Measurements from ENCODE around the gene CDK19. TPM values are rescaled to one million over a fixed set of nuclear protein-coding genes. Genes with fewer than 3 reads are reported as not detected.

CDK19 gene
- total RNA-seq, 1 donor from 2014 or later, result 9.1 TPM

GRCh38 chr6:110595112-110595511 is 220.2 kb downstream of the CDK19 start:
- intact Hi-C loops (cut with micrococcal nuclease), result no loop called here
- TF ChIP-seq CTCF (IDR thresholded peaks at IDR 0.05; ENCODE audit: borderline replicate concordance), result no peak
- Histone ChIP-seq H3K4me1 (peaks cover 5% of the 10 kb centered on the region), H3K27me3 (ENCODE audit: low read depth) (no peaks in the 10 kb centered on the region), H3K36me3 (no peaks in the 10 kb centered on the region), H3K27ac (replicated peaks) (no peak overlapping the region), H3K4me3 (no peak overlapping the region), H3K9me3 (replicated peaks) (no peaks in the 10 kb centered on the region)
- no peak for DNase-seq

GRCh38 chr6:110593637-110594036 is 221.6 kb downstream of the CDK19 start:
- no peak for TF ChIP-seq CTCF (IDR thresholded peaks at IDR 0.05; ENCODE audit: borderline replicate concordance)
- H3K4me3 ChIP-seq, result no peak overlapping the region
- H3K36me3 ChIP-seq, result no peaks in the 10 kb centered on the region
- no peak for DNase-seq
- intact Hi-C loops (cut with micrococcal nuclease), result no loop called here
- H3K27me3 ChIP-seq (ENCODE audit: low read depth), result no peaks in the 10 kb centered on the region
- H3K4me1 ChIP-seq, result peaks cover 5% of the 10 kb centered on the region
- H3K27ac ChIP-seq (replicated peaks), result no peak overlapping the region
- H3K9me3 ChIP-seq (replicated peaks), result no peaks in the 10 kb centered on the region

- Histone ChIP-seq H3K27ac (replicated peaks) (no peak overlapping the region), H3K27me3 (ENCODE audit: low read depth) (no peaks in the 10 kb centered on the region), H3K4me3 (no peak overlapping the region), H3K9me3 (replicated peaks) (no peaks in the 10 kb centered on the region), H3K36me3 (no peaks in the 10 kb centered on the region), H3K4me1 (peaks cover 5% of the 10 kb centered on the region)
- no peak for TF ChIP-seq CTCF (IDR thresholded peaks at IDR 0.05; ENCODE audit: borderline replicate concordance)
- DNase-seq, result no peak
- intact Hi-C loops (cut with micrococcal nuclease), result no loop called here
Measured at GRCh38 chr6:110592765-110593164, 222.5 kb downstream of the CDK19 start.

GRCh38 chr6:110590821-110591351 is 224.4 kb downstream of the CDK19 start:
- no peaks in the 10 kb centered on the region for H3K9me3 ChIP-seq (replicated peaks)
- H3K4me3 ChIP-seq, result no peak overlapping the region
- no peak for DNase-seq
- H3K36me3 ChIP-seq, result no peaks in the 10 kb centered on the region
- intact Hi-C loops (cut with micrococcal nuclease), result no loop called here
- TF ChIP-seq CTCF (IDR thresholded peaks at IDR 0.05; ENCODE audit: borderline replicate concordance), result no peak
- H3K27ac ChIP-seq (replicated peaks), result no peak overlapping the region
- H3K27me3 ChIP-seq (ENCODE audit: low read depth), result no peaks in the 10 kb centered on the region
- peaks cover 2% of the 10 kb centered on the region for H3K4me1 ChIP-seq

- Histone ChIP-seq H3K9me3 (replicated peaks) (no peaks in the 10 kb centered on the region), H3K27ac (replicated peaks) (no peak overlapping the region), H3K4me1 (no peaks in the 10 kb centered on the region), H3K27me3 (ENCODE audit: low read depth) (no peaks in the 10 kb centered on the region), H3K4me3 (no peak overlapping the region), H3K36me3 (no peaks in the 10 kb centered on the region)
- no peak for DNase-seq
- no peak for TF ChIP-seq CTCF (IDR thresholded peaks at IDR 0.05; ENCODE audit: borderline replicate concordance)
- intact Hi-C loops (cut with micrococcal nuclease), result no loop called here
Measured at GRCh38 chr6:110589865-110590513, 225.3 kb downstream of the CDK19 start.
